HEK293 (cell line): ENCODE measurements around the gene SEMA3G.

Experiments
- CTCF ChIA-PET: fragments of 350-600 bp; formaldehyde crosslinking; extraction: SDS; loops from one replicate; lab custom pipeline; 2021; ENCODE audit warnings: antibody characterized with exemption; lab: Yijun Ruan, JAX
- POLR2A ChIA-PET: fragments of 300-600 bp; formaldehyde crosslinking; extraction: SDS; loops from one replicate; lab custom pipeline; 2020; ENCODE audit warnings: antibody characterized with exemption, inconsistent platforms; lab: Yijun Ruan, JAX
- H3K27ac ChIP-seq: fragments of 200-500 bp; sonication (Bioruptor generic); 2 replicates; pipeline ENCODE4 v1.5.1; 2014; ENCODE audit warnings: low read depth, low read length, control low read depth, inconsistent platforms; ENCODE audit errors: extremely low read depth
- H3K36me3 ChIP-seq, 2 experiments: fragments of 200-500 bp in 1 of 2; sonication (Bioruptor generic) in 1 of 2; 1 replicate in 1 of 2; 2 replicates in 1 of 2; pipeline ENCODE4 v1.5.1; 2014 to 2017; ENCODE audit warnings: inconsistent platforms in 2 of 2, low read length in 2 of 2; ENCODE audit not compliant: control insufficient read depth in 2 of 2, insufficient read depth in 1 of 2
- H3K4me1 ChIP-seq: fragments of 200-500 bp; sonication (Bioruptor generic); 2 replicates; pipeline ENCODE4 v1.5.1; 2014; ENCODE audit warnings: mild to moderate bottlenecking, low read length, inconsistent platforms; ENCODE audit not compliant: control insufficient read depth, insufficient read depth
- H3K4me3 ChIP-seq: 2 replicates; pipeline ENCODE4 v1.5.1; 2011; ENCODE audit warnings: low read depth, mild to moderate bottlenecking, control low read depth, low read length, moderate library complexity
- H3K9me3 ChIP-seq: fragments of 200-500 bp; sonication (Bioruptor generic); 2 replicates; pipeline ENCODE4 v1.5.1; 2014; ENCODE audit warnings: low read depth, low read length, inconsistent platforms; ENCODE audit not compliant: control insufficient read depth, insufficient read depth
- EGR2 ChIP-seq: fragments of 450-650 bp; formaldehyde crosslinking; IDR thresholded peaks from 2 replicates; pipeline ENCODE4 v1.5.1; 2016; ENCODE audit warnings: low read depth, missing biosample characterization, missing genetic modification characterization
- HOXA7 ChIP-seq: sonication (generic); formaldehyde crosslinking; IDR thresholded peaks from 2 replicates; pipeline ENCODE4 v1.8.1; 2022; ENCODE audit warnings: missing genetic modification reagents, borderline replicate concordance
- MYNN ChIP-seq: fragments of 450-650 bp; formaldehyde crosslinking; IDR thresholded peaks from 2 replicates; pipeline ENCODE4 v1.5.1; 2016; ENCODE audit warnings: missing biosample characterization, missing genetic modification characterization, borderline replicate concordance
- ZBTB8A ChIP-seq: fragments of 450-650 bp; formaldehyde crosslinking; IDR thresholded peaks from 2 replicates; pipeline ENCODE4 v1.5.1; 2016; ENCODE audit warnings: missing biosample characterization, missing genetic modification characterization
- ZFHX2 ChIP-seq: fragments of 450-650 bp; formaldehyde crosslinking; conservative IDR thresholded peaks from 2 replicates; pipeline ENCODE4 v1.5.1; 2016; ENCODE audit warnings: missing biosample characterization, missing genetic modification characterization
- ZNF114 ChIP-seq: fragments of 450-650 bp; formaldehyde crosslinking; IDR thresholded peaks from 2 replicates; pipeline ENCODE4 v1.5.0; 2017; ENCODE audit warnings: missing biosample characterization, missing genetic modification characterization
- ZNF155 ChIP-seq: fragments of 450-650 bp; formaldehyde crosslinking; IDR thresholded peaks from 2 replicates; pipeline ENCODE4 v1.5.1; 2016; ENCODE audit warnings: missing biosample characterization, missing genetic modification characterization
- ZNF169 ChIP-seq: fragments of 450-650 bp; formaldehyde crosslinking; IDR thresholded peaks from 2 replicates; pipeline ENCODE4 v1.5.1; 2016; ENCODE audit warnings: missing biosample characterization, missing genetic modification characterization
- ZNF19 ChIP-seq: fragments of 450-650 bp; formaldehyde crosslinking; IDR thresholded peaks from 2 replicates; pipeline ENCODE4; 2016; ENCODE audit warnings: missing biosample characterization, missing genetic modification characterization, low read depth
- ZNF221 ChIP-seq: fragments of 450-650 bp; formaldehyde crosslinking; IDR thresholded peaks from 2 replicates; pipeline ENCODE4 v1.5.1; 2017; ENCODE audit warnings: missing biosample characterization, missing genetic modification characterization, borderline replicate concordance
- ZNF239 ChIP-seq: fragments of 450-650 bp; formaldehyde crosslinking; IDR thresholded peaks from 2 replicates; pipeline ENCODE4 v1.5.1; 2016; ENCODE audit warnings: missing biosample characterization, missing genetic modification characterization
- ZNF473 ChIP-seq: fragments of 450-650 bp; formaldehyde crosslinking; IDR thresholded peaks from 2 replicates; pipeline ENCODE4 v1.5.1; 2017; ENCODE audit warnings: missing biosample characterization, missing genetic modification characterization
- ZNF501 ChIP-seq: fragments of 450-650 bp; formaldehyde crosslinking; IDR thresholded peaks from 2 replicates; pipeline ENCODE4 v1.5.1; 2016; ENCODE audit warnings: missing biosample characterization, missing genetic modification characterization
- ZNF514 ChIP-seq: fragments of 450-650 bp; formaldehyde crosslinking; IDR thresholded peaks from 2 replicates; pipeline ENCODE4 v1.5.1; 2016; ENCODE audit warnings: missing biosample characterization, missing genetic modification characterization
- ZNF677 ChIP-seq: fragments of 450-650 bp; IDR thresholded peaks from 2 replicates; pipeline ENCODE4 v1.5.0; 2018; ENCODE audit warnings: missing biosample characterization, mild to moderate bottlenecking, missing genetic modification characterization, moderate library complexity
- ZNF707 ChIP-seq: fragments of 450-650 bp; formaldehyde crosslinking; IDR thresholded peaks from 2 replicates; pipeline ENCODE4 v1.5.1; 2016; ENCODE audit warnings: missing biosample characterization, missing genetic modification characterization
- ZNF785 ChIP-seq: fragments of 450-650 bp; formaldehyde crosslinking; IDR thresholded peaks from 2 replicates; pipeline ENCODE4 v1.5.1; 2016; ENCODE audit warnings: missing biosample characterization, missing genetic modification characterization
- ZSCAN23 ChIP-seq: fragments of 450-650 bp; formaldehyde crosslinking; IDR thresholded peaks from 2 replicates; pipeline ENCODE4 v1.5.1; 2016; ENCODE audit warnings: missing biosample characterization, missing genetic modification characterization
- TF ChIP-seq, protein P1 (sequence below): fragments of 450-650 bp; formaldehyde crosslinking; IDR thresholded peaks from 2 replicates; pipeline ENCODE4 v1.5.1; 2016; ENCODE audit warnings: missing biosample characterization, missing genetic modification characterization
- TF ChIP-seq, protein P2 (sequence below): fragments of 450-650 bp; formaldehyde crosslinking; IDR thresholded peaks from 2 replicates; pipeline ENCODE4 v1.5.1; 2016; ENCODE audit warnings: missing biosample characterization, missing genetic modification characterization
- TF ChIP-seq, protein P3 (sequence below): fragments of 450-650 bp; formaldehyde crosslinking; optimal IDR thresholded peaks from 2 replicates; pipeline ENCODE3; 2016; ENCODE audit warnings: missing biosample characterization, mild to moderate bottlenecking, missing genetic modification characterization
- TF ChIP-seq, protein P4 (sequence below): fragments of 450-650 bp; formaldehyde crosslinking; IDR thresholded peaks from 2 replicates; pipeline ENCODE4 v1.5.1; 2017; ENCODE audit warnings: missing biosample characterization, missing genetic modification characterization
- TF ChIP-seq, protein P5 (sequence below): fragments of 450-650 bp; formaldehyde crosslinking; IDR thresholded peaks from 2 replicates; pipeline ENCODE4 v1.5.1; 2017; ENCODE audit warnings: missing biosample characterization, mild to moderate bottlenecking, missing genetic modification characterization, moderate library complexity
- TF ChIP-seq, protein P6 (sequence below): fragments of 450-650 bp; formaldehyde crosslinking; IDR thresholded peaks from 2 replicates; pipeline ENCODE4 v1.5.1; 2016; ENCODE audit warnings: missing biosample characterization, missing genetic modification characterization, low read depth
- TF ChIP-seq, protein P7 (sequence below): fragments of 450-650 bp; formaldehyde crosslinking; IDR thresholded peaks from 2 replicates; pipeline ENCODE4 v1.5.1; 2016; ENCODE audit warnings: missing biosample characterization, missing genetic modification characterization, borderline replicate concordance

Gene SEMA3G

DNA sequence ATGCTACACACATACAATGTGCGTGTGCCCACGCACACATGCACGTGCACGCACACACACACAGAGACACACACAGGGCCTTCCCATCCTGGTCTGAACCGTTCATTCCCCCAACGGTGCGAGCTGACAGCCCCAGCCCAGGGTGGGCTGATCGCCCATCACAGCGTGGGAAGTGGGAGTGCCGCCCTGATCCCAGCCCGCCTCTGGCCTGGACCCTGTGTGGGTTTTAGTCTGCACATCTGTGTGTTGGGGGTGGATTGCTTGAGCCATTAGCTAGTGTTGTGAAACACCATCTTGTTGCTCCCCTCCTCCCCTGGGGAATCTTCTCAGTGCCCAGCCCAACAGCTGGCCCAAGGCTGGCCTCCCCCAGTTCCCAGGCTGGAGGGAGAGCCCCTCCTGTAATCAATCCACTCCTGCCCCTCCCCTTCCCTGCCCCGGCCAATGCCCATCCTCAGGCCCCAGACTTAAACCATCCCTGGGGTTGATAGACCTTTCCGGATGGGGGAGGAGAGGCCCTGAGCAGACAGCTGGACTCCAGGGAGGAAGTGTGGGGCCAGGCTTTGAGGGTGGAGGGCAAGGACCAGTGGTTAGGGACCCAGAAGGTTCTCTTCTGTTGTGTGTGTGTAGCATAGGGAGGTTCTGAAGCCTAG, 8.3 kb downstream of the SEMA3G start:
- H3K4me3 ChIP-seq = no peak overlapping the region
- H3K27ac ChIP-seq = no peak overlapping the region
- H3K36me3 ChIP-seq = no peaks in the 10 kb centered on the region
- H3K4me1 ChIP-seq = no peaks in the 10 kb centered on the region
- H3K9me3 ChIP-seq = no peaks in the 10 kb centered on the region
- POLR2A ChIA-PET = interaction anchor here (0.6 kb wide), 1 partner anchor 295 kb away, joined by 4 read pairs; no protein-coding TSS in a partner anchor
- no peak for TF ChIP-seq ZNF707 (tag by site-specific recombination)
- TF ChIP-seq ZNF114 (tag by site-specific recombination) = no peak
- no peak for TF ChIP-seq ZNF501 (tag by site-specific recombination)
- TF ChIP-seq ZNF155 = no peak
- TF ChIP-seq, protein P1, sequence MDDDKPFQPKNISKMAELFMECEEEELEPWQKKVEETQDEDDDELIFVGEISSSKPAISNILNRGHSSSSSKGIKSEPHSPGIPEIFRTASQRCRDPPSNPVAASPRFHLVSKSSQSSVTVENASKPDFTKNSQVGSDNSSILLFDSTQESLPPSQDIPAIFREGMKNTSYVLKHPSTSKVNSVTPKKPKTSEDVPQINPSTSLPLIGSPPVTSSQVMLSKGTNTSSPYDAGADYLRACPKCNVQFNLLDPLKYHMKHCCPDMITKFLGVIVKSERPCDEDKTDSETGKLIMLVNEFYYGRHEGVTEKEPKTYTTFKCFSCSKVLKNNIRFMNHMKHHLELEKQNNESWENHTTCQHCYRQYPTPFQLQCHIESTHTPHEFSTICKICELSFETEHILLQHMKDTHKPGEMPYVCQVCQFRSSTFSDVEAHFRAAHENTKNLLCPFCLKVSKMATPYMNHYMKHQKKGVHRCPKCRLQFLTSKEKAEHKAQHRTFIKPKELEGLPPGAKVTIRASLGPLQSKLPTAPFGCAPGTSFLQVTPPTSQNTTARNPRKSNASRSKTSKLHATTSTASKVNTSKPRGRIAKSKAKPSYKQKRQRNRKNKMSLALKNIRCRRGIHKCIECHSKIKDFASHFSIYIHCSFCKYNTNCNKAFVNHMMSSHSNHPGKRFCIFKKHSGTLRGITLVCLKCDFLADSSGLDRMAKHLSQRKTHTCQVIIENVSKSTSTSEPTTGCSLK (tag by site-specific recombination) = no peak
- TF ChIP-seq ZNF514 (tag by site-specific recombination) = no peak
- TF ChIP-seq, protein P2, sequence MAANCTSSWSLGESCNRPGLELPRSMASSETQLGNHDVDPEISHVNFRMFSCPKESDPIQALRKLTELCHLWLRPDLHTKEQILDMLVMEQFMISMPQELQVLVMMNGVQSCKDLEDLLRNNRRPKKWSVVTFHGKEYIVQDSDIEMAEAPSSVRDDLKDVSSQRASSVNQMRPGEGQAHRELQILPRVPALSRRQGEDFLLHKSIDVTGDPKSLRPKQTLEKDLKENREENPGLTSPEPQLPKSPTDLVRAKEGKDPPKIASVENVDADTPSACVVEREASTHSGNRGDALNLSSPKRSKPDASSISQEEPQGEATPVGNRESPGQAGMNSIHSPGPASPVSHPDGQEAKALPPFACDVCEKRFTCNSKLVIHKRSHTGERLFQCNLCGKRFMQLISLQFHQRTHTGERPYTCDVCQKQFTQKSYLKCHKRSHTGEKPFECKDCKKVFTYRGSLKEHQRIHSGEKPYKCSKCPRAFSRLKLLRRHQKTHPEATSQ (tag by site-specific recombination) = no peak
- TF ChIP-seq ZNF677 (tag by site-specific recombination) = no peak
- TF ChIP-seq, protein P3, sequence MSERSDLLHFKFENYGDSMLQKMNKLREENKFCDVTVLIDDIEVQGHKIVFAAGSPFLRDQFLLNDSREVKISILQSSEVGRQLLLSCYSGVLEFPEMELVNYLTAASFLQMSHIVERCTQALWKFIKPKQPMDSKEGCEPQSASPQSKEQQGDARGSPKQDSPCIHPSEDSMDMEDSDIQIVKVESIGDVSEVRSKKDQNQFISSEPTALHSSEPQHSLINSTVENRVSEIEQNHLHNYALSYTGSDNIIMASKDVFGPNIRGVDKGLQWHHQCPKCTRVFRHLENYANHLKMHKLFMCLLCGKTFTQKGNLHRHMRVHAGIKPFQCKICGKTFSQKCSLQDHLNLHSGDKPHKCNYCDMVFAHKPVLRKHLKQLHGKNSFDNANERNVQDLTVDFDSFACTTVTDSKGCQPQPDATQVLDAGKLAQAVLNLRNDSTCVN = peak; percentile 10
- TF ChIP-seq ZNF19 = no peak
- TF ChIP-seq ZNF221 (tag by site-specific recombination) = no peak
- TF ChIP-seq ZSCAN23 = no peak
- no peak for TF ChIP-seq ZNF169 (tag by site-specific recombination)
- TF ChIP-seq ZNF785 (tag by site-specific recombination) = no peak
- TF ChIP-seq ZFHX2 (tag by site-specific recombination) = peak; percentile 77
- TF ChIP-seq, protein P4, sequence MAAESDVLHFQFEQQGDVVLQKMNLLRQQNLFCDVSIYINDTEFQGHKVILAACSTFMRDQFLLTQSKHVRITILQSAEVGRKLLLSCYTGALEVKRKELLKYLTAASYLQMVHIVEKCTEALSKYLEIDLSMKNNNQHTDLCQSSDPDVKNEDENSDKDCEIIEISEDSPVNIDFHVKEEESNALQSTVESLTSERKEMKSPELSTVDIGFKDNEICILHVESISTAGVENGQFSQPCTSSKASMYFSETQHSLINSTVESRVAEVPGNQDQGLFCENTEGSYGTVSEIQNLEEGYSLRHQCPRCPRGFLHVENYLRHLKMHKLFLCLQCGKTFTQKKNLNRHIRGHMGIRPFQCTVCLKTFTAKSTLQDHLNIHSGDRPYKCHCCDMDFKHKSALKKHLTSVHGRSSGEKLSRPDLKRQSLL = no peak
- TF ChIP-seq ZBTB8A (tag by site-specific recombination) = no peak
- TF ChIP-seq, protein P5, sequence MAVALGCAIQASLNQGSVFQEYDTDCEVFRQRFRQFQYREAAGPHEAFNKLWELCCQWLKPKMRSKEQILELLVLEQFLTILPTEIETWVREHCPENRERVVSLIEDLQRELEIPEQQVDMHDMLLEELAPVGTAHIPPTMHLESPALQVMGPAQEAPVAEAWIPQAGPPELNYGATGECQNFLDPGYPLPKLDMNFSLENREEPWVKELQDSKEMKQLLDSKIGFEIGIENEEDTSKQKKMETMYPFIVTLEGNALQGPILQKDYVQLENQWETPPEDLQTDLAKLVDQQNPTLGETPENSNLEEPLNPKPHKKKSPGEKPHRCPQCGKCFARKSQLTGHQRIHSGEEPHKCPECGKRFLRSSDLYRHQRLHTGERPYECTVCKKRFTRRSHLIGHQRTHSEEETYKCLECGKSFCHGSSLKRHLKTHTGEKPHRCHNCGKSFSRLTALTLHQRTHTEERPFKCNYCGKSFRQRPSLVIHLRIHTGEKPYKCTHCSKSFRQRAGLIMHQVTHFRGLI = peak; percentile 71; the same call in 1 of the 2 replicates
- TF ChIP-seq MYNN (tag by site-specific recombination) = no peak
- TF ChIP-seq, protein P6, sequence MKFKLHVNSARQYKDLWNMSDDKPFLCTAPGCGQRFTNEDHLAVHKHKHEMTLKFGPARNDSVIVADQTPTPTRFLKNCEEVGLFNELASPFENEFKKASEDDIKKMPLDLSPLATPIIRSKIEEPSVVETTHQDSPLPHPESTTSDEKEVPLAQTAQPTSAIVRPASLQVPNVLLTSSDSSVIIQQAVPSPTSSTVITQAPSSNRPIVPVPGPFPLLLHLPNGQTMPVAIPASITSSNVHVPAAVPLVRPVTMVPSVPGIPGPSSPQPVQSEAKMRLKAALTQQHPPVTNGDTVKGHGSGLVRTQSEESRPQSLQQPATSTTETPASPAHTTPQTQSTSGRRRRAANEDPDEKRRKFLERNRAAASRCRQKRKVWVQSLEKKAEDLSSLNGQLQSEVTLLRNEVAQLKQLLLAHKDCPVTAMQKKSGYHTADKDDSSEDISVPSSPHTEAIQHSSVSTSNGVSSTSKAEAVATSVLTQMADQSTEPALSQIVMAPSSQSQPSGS (tag by site-specific recombination) = no peak
- TF ChIP-seq, protein P7, sequence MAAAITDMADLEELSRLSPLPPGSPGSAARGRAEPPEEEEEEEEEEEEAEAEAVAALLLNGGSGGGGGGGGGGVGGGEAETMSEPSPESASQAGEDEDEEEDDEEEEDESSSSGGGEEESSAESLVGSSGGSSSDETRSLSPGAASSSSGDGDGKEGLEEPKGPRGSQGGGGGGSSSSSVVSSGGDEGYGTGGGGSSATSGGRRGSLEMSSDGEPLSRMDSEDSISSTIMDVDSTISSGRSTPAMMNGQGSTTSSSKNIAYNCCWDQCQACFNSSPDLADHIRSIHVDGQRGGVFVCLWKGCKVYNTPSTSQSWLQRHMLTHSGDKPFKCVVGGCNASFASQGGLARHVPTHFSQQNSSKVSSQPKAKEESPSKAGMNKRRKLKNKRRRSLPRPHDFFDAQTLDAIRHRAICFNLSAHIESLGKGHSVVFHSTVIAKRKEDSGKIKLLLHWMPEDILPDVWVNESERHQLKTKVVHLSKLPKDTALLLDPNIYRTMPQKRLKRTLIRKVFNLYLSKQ (tag by site-specific recombination) = no peak
- TF ChIP-seq ZNF239 (tag by site-specific recombination) = no peak
- TF ChIP-seq HOXA7 = no peak
- TF ChIP-seq EGR2 = peak; percentile 82
- no peak for TF ChIP-seq ZNF473 (tag by site-specific recombination)
- TF ChIP-seq, all 188 proteins: peak for 4
- CTCF ChIA-PET = interaction anchor here (1.5 to 7.4 kb wide), 2 partner anchors 11 to 24 kb away, joined by 3 to 59 read pairs; partner anchors contain the start of gene SEMA3G
